SK-N-SH treated with all-trans-retinoic acid at 6 μM for 48 hours (cell line): ENCODE measurements around the gene TMEM134.

Source experiments
- ARNTL ChIP-seq: fragments of 450-650 bp; formaldehyde crosslinking; IDR thresholded peaks from 2 replicates; pipeline ENCODE4 v1.5.0; 2020; ENCODE audit warnings: low read depth, mild to moderate bottlenecking, moderate library complexity, borderline replicate concordance
- TCF4 ChIP-seq: fragments of 250-450 bp; sonication (Bioruptor Pico); IDR thresholded peaks from 2 replicates; pipeline ENCODE4 v1.8.0; 2021; ENCODE audit warnings: mild to moderate bottlenecking, moderate library complexity, borderline replicate concordance

- TF ChIP-seq ARNTL (CRISPR knock-in tag) (no peak), TCF4 (CRISPR knock-in tag) (no peak)
These were observed 14.1 kb upstream of the TMEM134 start, which contains the start of gene AIP for GRCh38 chr11:67482827-67483798.
